B cell (primary cell): Measurements from ENCODE around the gene SPRED2. TPM values are rescaled to one million over a fixed set of nuclear protein-coding genes. Genes with fewer than 3 reads are reported as not detected.

Experiments
- ATAC-seq: fragments of 200-7000 bp; cut with Tn5 transposase; one replicate; pipeline ENCODE4 v1.10.0; 2021; ENCODE audit warnings: low read depth, mild to moderate bottlenecking, moderate number of reproducible peaks, moderate library complexity
- CTCF ChIA-PET: fragments of 350-600 bp; sonication (Branson Sonifier 250); formaldehyde crosslinking; loops from one replicate; lab custom pipeline; 2021; ENCODE audit warnings: antibody characterized with exemption, inconsistent platforms; lab: Charles Lee
- POLR2A ChIA-PET: fragments of 350-600 bp; sonication (Branson Sonifier 250); formaldehyde crosslinking; loops from one replicate; lab custom pipeline; 2021; ENCODE audit warnings: antibody characterized with exemption; lab: Charles Lee
- DNase-seq: peaks from one replicate; pipeline ENCODE4 v3.0.0; 2013
- H2AFZ ChIP-seq: 2 replicates; pipeline ENCODE4 v1.6.1; 2012; ENCODE audit warnings: mild to moderate bottlenecking, low read depth, low read length; ENCODE audit not compliant: insufficient read depth, poor library complexity, severe bottlenecking
- H3K27ac ChIP-seq, 2 donors: 1 replicate in 1 of 2; 2 replicates in 1 of 2; pipeline ENCODE4 v1.5.1; 2012 to 2013; ENCODE audit warnings: low read length in 2 of 2, mild to moderate bottlenecking in 2 of 2, moderate library complexity in 1 of 2
- H3K27me3 ChIP-seq, 4 experiments: fragments of 200-600 bp in 1 of 4; sonication (generic) in 1 of 4; replicated peaks in 1 of 4; 1 replicate in 2 of 4; 2 replicates in 2 of 4; pipeline versions ENCODE4 v1.6.1 to v1.7.0; 2013 to 2016; ENCODE audit warnings: low read length in 3 of 4, mild to moderate bottlenecking in 2 of 4, mixed read lengths in 1 of 4, moderate library complexity in 1 of 4; ENCODE audit not compliant: insufficient read depth in 4 of 4, control insufficient read depth in 3 of 4; ENCODE audit errors: control extremely low read depth in 1 of 4
- H3K36me3 ChIP-seq, 2 experiments: replicated peaks in 1 of 2; 1 replicate in 1 of 2; 2 replicates in 1 of 2; pipeline versions ENCODE4 v1.6.1 to v1.7.1; 2013; ENCODE audit warnings: low read length in 1 of 2; ENCODE audit not compliant: insufficient read depth in 2 of 2, control insufficient read depth in 1 of 2; ENCODE audit errors: control extremely low read depth in 1 of 2, extremely low read depth in 1 of 2
- H3K4me1 ChIP-seq, 2 donors: fragments of 200-600 bp in 1 of 2; sonication (generic) in 1 of 2; 1 replicate in 1 of 2; 2 replicates in 1 of 2; pipeline versions ENCODE4 v1.5.1 to v1.6.1; 2013 to 2017; ENCODE audit warnings: low read length in 2 of 2; ENCODE audit not compliant: control insufficient read depth in 2 of 2, insufficient read depth in 2 of 2
- H3K4me2 ChIP-seq: replicated peaks from 2 replicates; pipeline ENCODE3; 2012; ENCODE audit warnings: mild to moderate bottlenecking, low read depth, low read length; ENCODE audit not compliant: poor library complexity, severe bottlenecking
- H3K4me3 ChIP-seq, 5 experiments: fragments of 200-600 bp in 1 of 5; sonication (generic) in 1 of 5; 1 replicate in 3 of 5; 2 replicates in 2 of 5; pipeline versions ENCODE4 v1.5.1 to v1.7.0; 2011 to 2016; ENCODE audit warnings: low read length in 4 of 5, mild to moderate bottlenecking in 4 of 5, low read depth in 2 of 5, control low read depth in 1 of 5, moderate library complexity in 1 of 5; ENCODE audit not compliant: insufficient read depth in 1 of 5; ENCODE audit errors: control extremely low read depth in 1 of 5, extremely low read depth in 1 of 5
- H3K79me2 ChIP-seq: fragments of 200-600 bp; sonication (generic); one replicate; pipeline ENCODE4 v1.6.0; 2016; ENCODE audit warnings: low read length; ENCODE audit not compliant: control insufficient read depth, insufficient read depth
- H3K9ac ChIP-seq: fragments of 200-600 bp; sonication (generic); 2 replicates; pipeline ENCODE4 v1.6.1; 2017; ENCODE audit warnings: mild to moderate bottlenecking, low read length, moderate library complexity
- H3K9me3 ChIP-seq, 3 donors: one replicate each; pipeline versions ENCODE4 v1.6.1 to v1.7.1; 2013; ENCODE audit warnings: low read length in 2 of 3; ENCODE audit not compliant: control insufficient read depth in 2 of 3, insufficient read depth in 1 of 3; ENCODE audit errors: control extremely low read depth in 1 of 3
- H4K20me1 ChIP-seq: 2 replicates; pipeline ENCODE4 v1.6.0; 2012; ENCODE audit warnings: mild to moderate bottlenecking, low read length; ENCODE audit not compliant: insufficient read depth, control insufficient read depth, poor library complexity, severe bottlenecking
- H3K27ac Mint-ChIP-seq: one replicate; pipeline ENCODE4 v1.8.0; 2021; ENCODE audit warnings: mixed read lengths
- H3K27me3 Mint-ChIP-seq: one replicate; pipeline ENCODE4 v1.8.0; 2021; ENCODE audit warnings: mixed read lengths
- H3K4me1 Mint-ChIP-seq: one replicate; pipeline ENCODE4 v1.8.0; 2021; ENCODE audit warnings: mixed read lengths
- H3K4me3 Mint-ChIP-seq: one replicate; pipeline ENCODE4 v1.8.0; 2021; ENCODE audit warnings: mixed read lengths
- H3K9me3 Mint-ChIP-seq: one replicate; pipeline ENCODE4 v1.8.0; 2022; ENCODE audit warnings: mixed read lengths; ENCODE audit not compliant: insufficient read depth
- CTCF ChIP-seq: fragments of 200-600 bp; IDR thresholded peaks from one replicate; pipeline ENCODE4 v1.8.0; 2022; ENCODE audit warnings: antibody characterized with exemption, mild to moderate bottlenecking
- EZH2 ChIP-seq: IDR thresholded peaks from 2 replicates; pipeline ENCODE4 v1.6.1; 2012; ENCODE audit warnings: borderline replicate concordance, low read depth, mild to moderate bottlenecking, moderate library complexity, low read length; ENCODE audit not compliant: insufficient read depth, poor library complexity, severe bottlenecking
- WGBS: methylation state at CpG from one replicate; pipeline ENCODE4 v1.1.5; 2013; ENCODE audit warnings: missing lambda C conversion rate; ENCODE audit not compliant: insufficient coverage; 5-methylcytosine and 5-hydroxymethylcytosine counted together
- intact Hi-C: fragments of 100-400 bp; cut with micrococcal nuclease; formaldehyde crosslinking; loops from one replicate; pipeline ENCODE4 v1.10.0; 2022
- polyA plus RNA-seq: library from polyadenylated mRNA; depleted of rRNA; stranded (reverse); fragments of >200 nt; gene quantifications from 2 replicates; pipeline ENCODE4 v1.2.3, GENCODE V29; 2012
- total RNA-seq, 2 donors: library from RNA; stranded (reverse); fragments of 120-200 nt in 1 of 2; gene quantifications; 1 replicate in 1 of 2; 2 replicates in 1 of 2; pipeline versions ENCODE4 v1.2.3 to v1.2.4, GENCODE V29; 2013 to 2022

Gene SPRED2
- total and polyA plus RNA-seq, 2 donors (not counting 1 experiment from before 2014, with no cell fraction given) = 0.40 to 1.3 TPM

- Histone ChIP-seq H3K4me1 (peaks cover 14 to 15% of the 10 kb centered on the region in 2 donors), H3K27me3 (peaks cover 0 to 22% (median 0%) of the 10 kb centered on the region in 4 experiments), H4K20me1 (no peaks in the 10 kb centered on the region), H3K36me3 (no peaks in the 10 kb centered on the region), H3K4me3 (no peak overlapping the region), H3K9me3 (no peaks in the 10 kb centered on the region), H3K79me2 (no peaks in the 10 kb centered on the region), H3K4me2 (no peak overlapping the region), H3K9ac (no peak overlapping the region), H3K27ac (no peak overlapping the region), H2AFZ (no peak overlapping the region)
- no peaks in the 10 kb centered on the region for H3K9me3 Mint-ChIP-seq
- intact Hi-C loops = no loop called here
- H3K4me1 Mint-ChIP-seq = peaks cover 9% of the 10 kb centered on the region
- CTCF ChIA-PET = no interaction called here
- TF ChIP-seq EZH2 = no peak
- TF ChIP-seq CTCF = no peak
- H3K27me3 Mint-ChIP-seq = peaks cover 24% of the 10 kb centered on the region
- POLR2A ChIA-PET = no interaction called here
- no peak overlapping the region for H3K4me3 Mint-ChIP-seq
- WGBS = no CpG with 5 or more reads among the region's 3 CpGs
- DNase-seq = no peak
- ATAC-seq = no peak
- H3K27ac Mint-ChIP-seq = no peak overlapping the region
These were observed 57.8 kb downstream of the SPRED2 start for GRCh38 chr2:65374575-65374974.

- H3K4me1 ChIP-seq = peaks cover 14 to 15% of the 10 kb centered on the region in 2 donors
- H3K36me3 ChIP-seq = no peaks in the 10 kb centered on the region
- H3K27ac Mint-ChIP-seq = no peak overlapping the region
- H3K27me3 ChIP-seq = peaks cover 0 to 19% (median 0%) of the 10 kb centered on the region in 4 experiments
- H3K27me3 Mint-ChIP-seq = peaks cover 18% of the 10 kb centered on the region
- H3K9me3 Mint-ChIP-seq = no peaks in the 10 kb centered on the region
- H3K9me3 ChIP-seq = no peaks in the 10 kb centered on the region
- H4K20me1 ChIP-seq = no peaks in the 10 kb centered on the region
- H3K9ac ChIP-seq = no peak overlapping the region
- TF ChIP-seq EZH2 (no peak), CTCF (no peak)
- no peak for ATAC-seq
- H3K79me2 ChIP-seq = no peaks in the 10 kb centered on the region
- peaks cover 9% of the 10 kb centered on the region for H3K4me1 Mint-ChIP-seq
- WGBS = no CpG with 5 or more reads among the region's 1 CpG
- H3K4me2 ChIP-seq = no peak overlapping the region
- no peak overlapping the region for H2AFZ ChIP-seq
- H3K4me3 Mint-ChIP-seq = no peak overlapping the region
- CTCF ChIA-PET = interaction anchor here (0.9 kb wide), 1 partner anchor 9 kb away, joined by 4 read pairs; no protein-coding TSS in a partner anchor
- no peak for DNase-seq
- POLR2A ChIA-PET = no interaction called here
- intact Hi-C loops = no loop called here
- no peak overlapping the region for H3K27ac ChIP-seq
- no peak overlapping the region for H3K4me3 ChIP-seq
These were observed 59.0 kb downstream of the SPRED2 start for GRCh38 chr2:65373365-65373918.
